Stomach smooth muscle (tissue), 2 donors: ENCODE measurements around the gene PI4K2B.

Experiments used
- H3K27ac ChIP-seq: one replicate; pipeline ENCODE4 v1.7.0; 2013; ENCODE audit warnings: mild to moderate bottlenecking, low read length, inconsistent platforms
- H3K27me3 ChIP-seq, 2 donors: one replicate each; pipeline ENCODE4 v1.7.0; 2013; ENCODE audit warnings: low read length in 2 of 2; ENCODE audit not compliant: insufficient read depth in 2 of 2, control insufficient read depth in 1 of 2
- H3K36me3 ChIP-seq, 2 donors: one replicate each; pipeline ENCODE4 v1.7.0; 2013; ENCODE audit warnings: low read length in 2 of 2; ENCODE audit not compliant: control insufficient read depth in 2 of 2, insufficient read depth in 2 of 2
- H3K4me1 ChIP-seq: one replicate; pipeline ENCODE4 v1.7.0; 2013; ENCODE audit warnings: low read length; ENCODE audit not compliant: control insufficient read depth, insufficient read depth
- H3K4me3 ChIP-seq, 2 donors: one replicate each; pipeline ENCODE4 v1.7.0; 2013; ENCODE audit warnings: low read length in 2 of 2
- H3K9ac ChIP-seq, 2 donors: one replicate each; pipeline ENCODE4 v1.7.0; 2013; ENCODE audit warnings: low read length in 2 of 2, mild to moderate bottlenecking in 1 of 2
- H3K9me3 ChIP-seq, 2 donors: one replicate each; pipeline ENCODE4 v1.7.0; 2013; ENCODE audit warnings: low read length in 2 of 2; ENCODE audit not compliant: control insufficient read depth in 2 of 2
- donor health status: healthy.
- donor health status: Pancreatic carcinoma.

PI4K2B gene

GRCh38 chr4:25280210-25280609 lies 46.4 kb downstream of the PI4K2B start:
- Histone ChIP-seq H3K4me3 (no peak overlapping the region), H3K9ac (no peak overlapping the region), H3K4me1 (no peaks in the 10 kb centered on the region), H3K9me3 (no peaks in the 10 kb centered on the region), H3K27me3 (no peaks in the 10 kb centered on the region), H3K36me3 (peaks cover 0 to 5% of the 10 kb centered on the region in 2 donors), H3K27ac (no peak overlapping the region)

- Histone ChIP-seq H3K36me3 (peaks cover 0 to 3% of the 10 kb centered on the region in 2 donors), H3K4me3 (no peak overlapping the region), H3K27ac (no peak overlapping the region)
These were observed 50.1 kb downstream of the PI4K2B start for GRCh38 chr4:25283948-25284347.

GRCh38 chr4:25284466-25284865 lies 50.6 kb downstream of the PI4K2B start:
- H3K9ac ChIP-seq: no peak overlapping the region
- no peaks in the 10 kb centered on the region for H3K9me3 ChIP-seq
- no peaks in the 10 kb centered on the region for H3K4me1 ChIP-seq
- H3K36me3 ChIP-seq: peaks cover 0 to 3% of the 10 kb centered on the region in 2 donors
- no peak overlapping the region for H3K27ac ChIP-seq
- no peaks in the 10 kb centered on the region for H3K27me3 ChIP-seq
- no peak overlapping the region for H3K4me3 ChIP-seq

More at GRCh38 chr4:25283948-25284347, 50.1 kb downstream of the PI4K2B start:
- Histone ChIP-seq H3K9ac (no peak overlapping the region), H3K4me1 (no peaks in the 10 kb centered on the region), H3K9me3 (no peaks in the 10 kb centered on the region), H3K27me3 (no peaks in the 10 kb centered on the region)

- H3K4me1 ChIP-seq: no peaks in the 10 kb centered on the region
- peaks cover 0 to 2% of the 10 kb centered on the region in 2 donors for H3K9me3 ChIP-seq
- H3K4me3 ChIP-seq: no peak overlapping the region
- no peak overlapping the region for H3K27ac ChIP-seq
- H3K27me3 ChIP-seq: no peaks in the 10 kb centered on the region
- no peak overlapping the region for H3K9ac ChIP-seq
- H3K36me3 ChIP-seq: no peaks in the 10 kb centered on the region
These were observed 56.7 kb downstream of the PI4K2B start for GRCh38 chr4:25290490-25291067.

GRCh38 chr4:25291158-25291733 lies 57.4 kb downstream of the PI4K2B start:
- Histone ChIP-seq H3K4me1 (no peaks in the 10 kb centered on the region), H3K9me3 (peaks cover 0 to 2% of the 10 kb centered on the region in 2 donors), H3K9ac (no peak overlapping the region), H3K27ac (no peak overlapping the region), H3K36me3 (no peaks in the 10 kb centered on the region), H3K27me3 (no peaks in the 10 kb centered on the region), H3K4me3 (no peak overlapping the region)

GRCh38 chr4:25297528-25298242 lies 63.9 kb downstream of the PI4K2B start:
- Histone ChIP-seq H3K4me1 (no peaks in the 10 kb centered on the region), H3K4me3 (no peak overlapping the region), H3K27me3 (peaks cover 0 to 6% of the 10 kb centered on the region in 2 donors), H3K27ac (no peak overlapping the region), H3K36me3 (no peaks in the 10 kb centered on the region), H3K9ac (no peak overlapping the region), H3K9me3 (peaks cover 0 to 2% of the 10 kb centered on the region in 2 donors)

- H3K9me3 ChIP-seq: peaks cover 0 to 1% of the 10 kb centered on the region in 2 donors
- peaks cover 0 to 6% of the 10 kb centered on the region in 2 donors for H3K27me3 ChIP-seq
- no peak overlapping the region for H3K27ac ChIP-seq
- no peaks in the 10 kb centered on the region for H3K4me1 ChIP-seq
- H3K36me3 ChIP-seq: no peaks in the 10 kb centered on the region
- no peak overlapping the region for H3K9ac ChIP-seq
- no peak overlapping the region for H3K4me3 ChIP-seq
These were observed 65.8 kb downstream of the PI4K2B start for GRCh38 chr4:25299476-25300203.

- Histone ChIP-seq H3K36me3 (no peaks in the 10 kb centered on the region), H3K9ac (no peak overlapping the region), H3K4me1 (no peaks in the 10 kb centered on the region), H3K4me3 (no peak overlapping the region), H3K9me3 (no peaks in the 10 kb centered on the region), H3K27me3 (peaks cover 0 to 6% of the 10 kb centered on the region in 2 donors), H3K27ac (no peak overlapping the region)
These were observed 67.6 kb downstream of the PI4K2B start for GRCh38 chr4:25301471-25301870.

- Histone ChIP-seq H3K9ac (no peak overlapping the region), H3K27ac (no peak overlapping the region), H3K4me1 (no peaks in the 10 kb centered on the region), H3K9me3 (no peaks in the 10 kb centered on the region), H3K4me3 (no peak overlapping the region), H3K36me3 (no peaks in the 10 kb centered on the region), H3K27me3 (peaks cover 0 to 6% of the 10 kb centered on the region in 2 donors)
These were observed 68.8 kb downstream of the PI4K2B start for GRCh38 chr4:25302626-25303025.

- Histone ChIP-seq H3K9me3 (no peaks in the 10 kb centered on the region), H3K4me3 (no peak overlapping the region), H3K27me3 (peaks cover 0 to 6% of the 10 kb centered on the region in 2 donors), H3K36me3 (no peaks in the 10 kb centered on the region), H3K4me1 (no peaks in the 10 kb centered on the region), H3K27ac (no peak overlapping the region), H3K9ac (no peak overlapping the region)
These were observed 69.7 kb downstream of the PI4K2B start for GRCh38 chr4:25303578-25303977.
